Motor neuron (in vitro differentiated cells): ENCODE results near the gene RHBDL3. TPM values are rescaled to one million over a fixed set of nuclear protein-coding genes. Genes with fewer than 3 reads are reported as not detected.
A peak's percentile ranks its signal among the peaks of the same experiment; 100 is the strongest.
"Not testable (repeated sequence)": the region's sequence is repeated elsewhere in the genome, so short reads cannot be mapped to it uniquely, and the experiment has no call there.

ENCODE experiments used
- ATAC-seq, 8 experiments: fragments of 200-7000 bp; cut with Tn5 transposase; replicated peaks in 6 of 8; 2 replicates each; pipeline ENCODE4 v1.8.0; 2021; ENCODE audit warnings: mild to moderate bottlenecking in 8 of 8, moderate library complexity in 8 of 8
- H3K27ac ChIP-seq, 2 donors: fragments of 250-450 bp; sonication (Bioruptor Pico); 2 replicates each; pipeline ENCODE4 v1.9.0; 2021; ENCODE audit warnings: antibody characterized with exemption in 2 of 2, mild to moderate bottlenecking in 2 of 2, moderate library complexity in 1 of 2
- H3K4me1 ChIP-seq, 2 donors: fragments of 250-450 bp; sonication (Bioruptor Pico); replicated peaks in 1 of 2; 2 replicates each; pipeline ENCODE4 v1.6.1; 2021; ENCODE audit warnings: antibody characterized with exemption in 2 of 2, mild to moderate bottlenecking in 2 of 2, moderate library complexity in 1 of 2
- H3K4me3 ChIP-seq, 5 donors: fragments of 250-450 bp; sonication (Bioruptor Pico); 2 replicates each; pipeline ENCODE4 v1.9.0; 2021; ENCODE audit warnings: antibody characterized with exemption in 5 of 5, mild to moderate bottlenecking in 5 of 5, moderate library complexity in 4 of 5
- WGBS, 10 experiments: fragments of 450-650 bp; shearing (Covaris generic); methylation state at CpG; one replicate each; pipeline ENCODE4 v1.0.0; 2022; 5-methylcytosine and 5-hydroxymethylcytosine counted together
- in situ Hi-C, 9 experiments: fragments of 400-800 bp; cut with MboI; loops; one replicate each; pipeline ENCODE4 v1.15.0; 2021; ENCODE audit warnings: low sequenced_read_pairs in 9 of 9, low pct_unique_long_range_greater_than_20kb in 2 of 9; ENCODE audit not compliant: unreplicated experiment in 9 of 9
- total RNA-seq, 8 experiments: library from RNA; unstranded; fragments of 300-600 nt; gene quantifications; 2 replicates each; pipeline versions ENCODE4 v1.2.3 to v1.2.4, GENCODE V29; 2022

RHBDL3 gene
- total RNA-seq, 8 experiments from 2014 or later: 3.2 to 142 (median 19.9) TPM

DNA sequence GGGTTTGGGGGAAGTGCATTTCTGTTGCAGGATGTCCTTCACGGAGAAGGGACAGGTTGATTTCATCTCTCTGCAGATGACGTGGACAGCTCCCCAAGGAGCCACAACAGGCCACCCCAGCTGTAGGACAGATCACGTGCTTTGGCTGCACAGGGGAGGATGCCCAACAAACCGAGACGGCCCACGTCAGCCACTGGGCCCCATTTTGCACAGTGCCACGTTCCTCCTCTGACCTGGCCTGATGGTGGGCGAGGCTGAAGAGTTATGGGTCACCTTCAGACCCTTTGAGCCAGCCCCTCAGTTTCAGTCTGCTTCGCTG, 9.0 kb upstream of the RHBDL3 start:
- peak in 3 of 8 experiments; percentile 21 to 54 (median 51) for ATAC-seq
- 81 to 100% (median 100%) methylated on average over 1 to 2 of the region's 9 CpGs; no CpG with 5 or more reads in 7 of the 10 experiments for WGBS, 10 experiments
- Histone ChIP-seq H3K4me1 (peaks cover 48 to 49% of the 10 kb centered on the region in 2 donors), H3K27ac (peak overlapping the region; percentile 33 to 90), H3K4me3 (no peak overlapping the region)
- in situ Hi-C loops: loop anchor here in 1 of 9 experiments (10.0 kb wide), 1 partner anchor 58 kb away; no protein-coding TSS in a partner anchor

DNA sequence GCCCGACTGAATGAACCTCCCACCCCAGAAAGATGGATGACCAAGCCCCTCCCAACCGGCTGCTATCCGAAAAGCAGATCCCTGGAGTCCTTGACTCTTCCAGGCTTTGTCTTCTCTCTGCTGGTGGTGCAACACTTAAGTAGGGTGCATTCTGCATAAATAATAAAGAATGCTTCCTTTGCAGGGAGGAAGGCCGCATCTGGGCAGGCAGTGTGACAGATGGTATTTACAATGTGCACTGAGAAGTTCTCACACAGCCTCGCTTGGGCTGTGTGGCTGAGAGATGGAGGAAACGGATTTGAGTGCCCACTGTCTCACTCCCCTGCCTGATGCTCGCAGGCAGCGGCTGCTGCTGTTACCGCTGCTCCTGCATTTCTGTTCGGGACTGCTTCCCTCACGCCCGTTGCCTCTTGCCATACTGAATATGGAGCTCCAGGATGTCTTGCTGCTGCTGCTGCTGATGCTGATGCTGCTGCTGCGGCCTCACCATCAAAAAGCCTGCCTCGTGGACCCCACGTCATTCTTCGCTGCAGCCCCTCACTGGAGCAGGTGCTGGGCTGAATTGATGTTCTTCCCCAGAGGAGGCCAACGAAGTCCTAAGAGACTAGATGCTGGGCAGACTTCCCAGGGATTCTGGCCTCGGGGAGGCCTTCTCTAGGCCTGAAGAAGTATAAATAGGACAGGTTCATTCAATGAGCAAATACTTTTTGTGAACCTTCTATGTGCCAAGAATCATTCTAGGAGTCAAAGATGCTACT, 7.1 kb upstream of the RHBDL3 start:
- Histone ChIP-seq H3K4me3 (peak overlapping the region in 2 of 5 donors; percentile 5 to 7), H3K27ac (peak overlapping the region; percentile 88 to 90), H3K4me1 (peaks cover 52 to 55% of the 10 kb centered on the region in 2 donors)
- in situ Hi-C loops: loop anchor here in 1 of 9 experiments (10.0 kb wide), 1 partner anchor 56 kb away; no protein-coding TSS in a partner anchor
- 0 to 83% (median 27%) methylated on average over 1 to 8 of the region's 18 CpGs; no CpG with 5 or more reads in 1 of the 10 experiments for WGBS, 10 experiments
- ATAC-seq: peak; percentile 29 to 81 (median 74)

DNA sequence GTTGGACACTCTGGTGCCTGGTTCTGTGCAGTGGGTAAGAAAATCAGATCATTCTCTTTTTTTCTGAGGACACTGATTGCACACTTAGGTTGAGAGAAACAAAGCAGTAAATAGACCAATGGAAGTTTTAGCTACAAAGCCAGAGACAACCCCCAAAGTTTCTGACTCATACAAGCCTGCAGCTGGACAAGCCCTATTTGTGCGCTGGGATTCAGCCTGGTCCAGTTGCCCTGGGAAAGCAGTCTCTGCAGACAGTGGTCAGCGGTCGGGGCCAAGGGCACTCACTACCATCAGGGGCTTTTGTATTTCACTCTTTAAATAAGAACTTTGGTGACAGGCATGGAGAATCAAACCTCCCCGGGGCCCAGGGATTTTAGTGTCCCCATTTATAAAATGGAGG, 6.0 kb upstream of the RHBDL3 start:
- H3K4me3 ChIP-seq: no peak overlapping the region
- ATAC-seq: peak in 4 of 8 experiments; percentile 9 to 69 (median 42)
- in situ Hi-C loops: loop anchor here in 1 of 9 experiments (10.0 kb wide), 1 partner anchor 55 kb away; no protein-coding TSS in a partner anchor
- WGBS, 10 experiments: 0 to 57% (median 23%) methylated on average over 1 to 4 of the region's 4 CpGs; no CpG with 5 or more reads in 3 of the 10 experiments
- H3K27ac ChIP-seq: peak overlapping the region; percentile 3 to 88
- peaks cover 61 to 64% of the 10 kb centered on the region in 2 donors for H3K4me1 ChIP-seq

DNA sequence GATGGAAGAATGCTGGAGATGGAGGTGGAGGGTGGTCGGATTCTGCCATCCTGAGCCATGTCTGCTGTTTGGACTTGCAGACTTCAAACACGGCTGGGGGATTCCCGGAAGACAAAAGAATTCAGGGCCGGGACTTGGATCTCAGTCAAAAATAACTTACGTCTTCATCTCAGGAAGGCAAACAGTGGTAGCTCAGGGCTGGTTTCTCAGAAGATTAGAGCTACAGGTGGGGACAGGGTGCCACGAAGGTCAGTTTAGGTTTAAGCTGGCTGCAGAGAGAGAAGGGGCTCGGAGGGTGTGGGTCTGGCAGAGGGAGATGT, 4.3 kb upstream of the RHBDL3 start:
- Histone ChIP-seq H3K27ac (no peak overlapping the region), H3K4me1 (peaks cover 60 to 64% of the 10 kb centered on the region in 2 donors), H3K4me3 (no peak overlapping the region)
- ATAC-seq: no peak
- 26 to 80% (median 50%) methylated on average over 1 to 6 of the region's 7 CpGs; no CpG with 5 or more reads in 1 of the 10 experiments for WGBS, 10 experiments
- in situ Hi-C loops: no loop called here

DNA sequence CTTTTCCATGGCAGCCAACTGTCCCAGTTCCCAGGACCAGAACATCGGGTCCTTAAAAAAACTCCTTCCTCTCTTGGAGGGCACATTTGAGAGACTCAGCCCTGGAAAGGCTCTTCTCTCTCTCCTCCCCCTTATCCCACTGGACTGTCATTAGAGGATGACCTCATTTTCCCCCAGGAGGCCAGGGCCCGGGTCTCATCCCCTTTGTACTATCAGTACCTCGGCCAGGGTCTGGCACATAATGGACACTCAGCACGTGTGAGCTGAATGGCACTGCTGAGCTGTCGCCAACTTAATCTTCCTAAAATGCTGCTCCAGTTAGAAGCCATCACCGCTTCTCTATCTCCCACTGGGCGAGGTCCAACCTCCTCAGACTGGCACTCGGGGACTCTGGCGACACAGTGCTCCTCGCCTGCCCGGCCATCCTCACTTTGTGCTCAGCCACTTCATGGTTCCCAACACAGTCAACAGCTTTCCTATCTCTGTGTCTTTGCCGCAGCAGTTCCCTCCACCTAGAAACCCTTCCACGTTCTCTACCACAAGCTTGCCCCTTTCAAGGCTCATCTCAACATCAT, 3.6 kb upstream of the RHBDL3 start:
- in situ Hi-C loops: no loop called here
- no peak overlapping the region for H3K27ac ChIP-seq
- WGBS, 10 experiments: 33 to 90% (median 71%) methylated on average over 1 to 13 of the region's 13 CpGs
- ATAC-seq: no peak
- peaks cover 54 to 57% of the 10 kb centered on the region in 2 donors for H3K4me1 ChIP-seq
- no peak overlapping the region for H3K4me3 ChIP-seq

DNA sequence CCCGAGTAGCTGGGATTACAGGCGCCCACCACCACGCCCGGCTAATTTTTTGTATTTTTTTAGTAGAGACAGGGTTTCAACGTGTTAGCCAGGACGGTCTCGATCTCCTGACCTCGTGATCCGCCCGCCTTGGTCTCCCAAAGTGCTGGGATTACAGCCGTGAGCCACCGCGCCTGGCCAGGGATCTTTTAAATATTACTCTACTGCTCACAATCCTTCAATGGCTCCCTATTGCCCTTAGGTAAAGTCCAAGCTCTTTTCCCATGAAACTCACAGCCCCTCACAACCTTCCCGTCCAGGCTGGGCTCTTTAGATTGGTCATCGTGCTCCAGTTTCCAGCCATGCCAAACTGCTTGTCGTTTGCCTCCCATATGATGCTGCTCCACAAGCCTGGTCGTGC, 2.1 kb upstream of the RHBDL3 start:
- in situ Hi-C loops, H3K4me3 ChIP-seq, ATAC-seq: not testable (repeated sequence)
- WGBS, 10 experiments: 71 to 100% (median 95%) methylated on average over 1 to 13 of the region's 17 CpGs; no CpG with 5 or more reads in 2 of the 10 experiments
- Histone ChIP-seq H3K4me1 (peaks cover 45 to 52% of the 10 kb centered on the region in 2 donors), H3K27ac (peak overlapping the region in 1 of 2 donors; percentile 4)

DNA sequence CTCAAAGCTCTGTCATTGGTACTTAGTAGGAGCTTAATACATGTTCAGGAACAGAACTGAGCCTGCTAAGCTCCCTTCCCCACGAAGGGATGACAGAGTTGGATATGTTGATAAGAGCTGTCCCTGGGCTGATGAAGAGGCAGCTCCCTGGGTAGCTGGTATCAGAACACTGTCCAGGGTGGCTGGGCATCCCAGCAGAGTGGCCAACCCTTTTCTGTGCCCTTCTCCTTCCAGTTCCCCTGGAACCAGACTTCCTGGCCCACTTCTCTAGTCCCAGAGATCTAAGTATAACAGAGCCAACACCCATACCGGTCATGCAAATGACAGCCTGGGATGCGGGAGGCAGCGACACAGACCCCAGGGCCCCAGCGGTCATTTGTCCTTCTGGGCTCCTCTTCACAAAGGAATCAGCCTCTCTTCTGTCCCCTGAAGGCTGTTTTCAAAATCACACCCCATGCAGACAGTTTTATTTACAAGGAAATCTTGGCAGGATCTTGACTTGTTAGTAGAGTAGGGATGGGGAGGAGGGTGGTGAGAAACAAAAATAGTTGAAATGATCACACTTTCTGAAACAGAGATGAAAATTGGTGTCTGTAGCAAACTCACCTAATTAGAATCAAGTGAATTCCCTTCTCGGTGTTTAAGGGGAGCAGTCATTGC, 1.4 kb upstream of the RHBDL3 start:
- Histone ChIP-seq H3K4me3 (peak overlapping the region; percentile 57 to 74 (median 66)), H3K27ac (peak overlapping the region; percentile 77 to 92), H3K4me1 (peaks cover 39 to 49% of the 10 kb centered on the region in 2 donors)
- ATAC-seq: peak; percentile 6 to 22 (median 16)
- in situ Hi-C loops: no loop called here
- WGBS, 10 experiments: 0 to 37% (median 13%) methylated on average over 1 to 5 of the region's 6 CpGs; no CpG with 5 or more reads in 3 of the 10 experiments

DNA sequence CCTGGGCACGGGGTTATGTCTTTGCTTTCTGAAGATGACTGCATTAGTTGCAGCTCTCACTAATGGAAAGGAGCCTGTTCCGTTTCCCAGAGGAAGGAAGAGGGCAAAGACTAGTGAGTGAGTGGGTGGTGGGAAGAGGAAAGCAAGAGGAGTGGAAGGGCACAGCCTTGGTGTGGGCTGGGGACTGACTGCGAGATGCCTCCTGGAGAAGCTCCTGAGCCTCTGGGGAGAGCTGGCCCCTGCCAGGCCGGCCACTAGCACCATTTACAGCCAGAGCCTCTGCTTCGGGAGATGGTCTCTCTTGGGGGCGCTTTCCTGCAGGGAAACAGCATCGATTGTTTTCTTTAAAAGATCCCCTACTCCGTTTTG, 825 bp upstream of the RHBDL3 start:
- H3K4me3 ChIP-seq: peak overlapping the region; percentile 57 to 74 (median 66)
- peaks cover 34 to 43% of the 10 kb centered on the region in 2 donors for H3K4me1 ChIP-seq
- H3K27ac ChIP-seq: peak overlapping the region; percentile 77 to 92
- ATAC-seq: peak in 1 of 8 experiments; percentile 4
- 0 to 30% (median 13%) methylated on average over 1 to 6 of the region's 8 CpGs; no CpG with 5 or more reads in 2 of the 10 experiments for WGBS, 10 experiments
- in situ Hi-C loops: no loop called here

DNA sequence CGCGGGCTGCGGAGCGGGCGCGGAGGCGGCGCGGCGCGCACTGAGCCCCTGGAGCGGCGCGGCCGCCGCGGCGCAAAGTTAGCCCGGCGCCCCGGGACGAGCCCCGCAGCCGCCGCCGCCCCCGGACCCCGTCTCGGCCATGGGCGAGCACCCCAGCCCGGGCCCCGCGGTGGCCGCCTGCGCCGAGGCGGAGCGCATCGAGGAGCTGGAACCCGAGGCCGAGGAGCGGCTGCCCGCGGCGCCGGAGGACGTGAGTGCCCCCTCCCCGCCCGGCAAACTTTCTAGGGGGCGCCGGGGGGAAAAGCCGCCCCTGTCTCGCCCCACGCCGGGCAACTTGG, 388 bp downstream of the RHBDL3 start:
- Histone ChIP-seq H3K27ac (peak overlapping the region; percentile 77 to 92), H3K4me1 (peaks cover 29 to 40% of the 10 kb centered on the region in 2 donors), H3K4me3 (peak overlapping the region; percentile 57 to 74 (median 66))
- in situ Hi-C loops: no loop called here
- 0% methylated on average over 3 of the region's 55 CpGs; no CpG with 5 or more reads in 9 of the 10 experiments for WGBS, 10 experiments
- peak in 4 of 8 experiments; percentile 9 for ATAC-seq

DNA sequence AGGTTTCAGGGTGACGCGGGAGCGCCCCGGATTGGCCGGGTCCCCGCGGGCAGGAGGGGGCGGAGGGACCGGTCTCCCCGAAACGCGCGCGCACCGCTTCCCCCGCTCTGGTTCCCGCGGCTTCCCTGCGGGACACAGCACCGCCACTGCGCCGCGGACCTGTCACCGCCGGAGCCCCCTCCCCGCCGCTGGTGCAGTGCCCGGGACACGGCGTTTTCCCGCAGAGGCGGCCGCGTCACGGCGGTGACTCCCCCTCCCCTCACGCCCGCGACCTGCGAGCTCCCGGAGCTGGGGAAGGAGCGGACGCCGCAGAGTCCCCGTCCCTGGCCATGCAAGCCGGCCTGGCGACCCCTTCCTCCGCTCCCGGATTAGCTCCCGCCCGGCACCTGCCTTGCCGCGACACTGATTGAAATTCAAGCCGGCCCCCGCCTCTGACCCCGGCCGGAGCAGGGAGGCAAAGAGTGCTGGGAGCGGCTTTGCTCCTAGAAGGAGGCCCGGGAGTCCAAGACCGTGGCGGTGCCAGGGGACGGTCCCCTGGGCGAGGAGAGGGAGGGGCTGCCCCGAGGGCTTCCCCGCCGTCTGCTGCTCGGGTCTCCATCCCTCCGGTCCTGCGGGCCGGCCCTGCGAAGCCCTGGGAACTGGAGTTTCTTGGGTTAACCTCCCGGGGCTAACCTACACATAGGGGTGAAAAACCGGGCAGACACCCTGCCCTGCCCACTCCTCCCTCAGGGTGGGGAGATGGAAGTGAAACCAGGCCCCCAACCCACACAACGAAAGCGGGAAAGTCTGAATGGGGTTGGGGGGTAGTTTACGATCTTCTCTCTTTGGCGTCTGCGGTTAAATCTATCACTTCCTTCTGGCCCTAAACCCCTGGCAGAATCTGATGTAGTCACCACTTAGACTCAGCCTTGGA, 1.0 kb downstream of the RHBDL3 start:
- Histone ChIP-seq H3K4me1 (peaks cover 28 to 34% of the 10 kb centered on the region in 2 donors), H3K27ac (peak overlapping the region; percentile 77 to 92), H3K4me3 (peak overlapping the region; percentile 57 to 74 (median 66))
- WGBS, 10 experiments: 0 to 4% (median 0%) methylated on average over 1 to 16 of the region's 78 CpGs; no CpG with 5 or more reads in 7 of the 10 experiments
- in situ Hi-C loops: no loop called here
- ATAC-seq: peak; percentile 1 to 39 (median 27)

DNA sequence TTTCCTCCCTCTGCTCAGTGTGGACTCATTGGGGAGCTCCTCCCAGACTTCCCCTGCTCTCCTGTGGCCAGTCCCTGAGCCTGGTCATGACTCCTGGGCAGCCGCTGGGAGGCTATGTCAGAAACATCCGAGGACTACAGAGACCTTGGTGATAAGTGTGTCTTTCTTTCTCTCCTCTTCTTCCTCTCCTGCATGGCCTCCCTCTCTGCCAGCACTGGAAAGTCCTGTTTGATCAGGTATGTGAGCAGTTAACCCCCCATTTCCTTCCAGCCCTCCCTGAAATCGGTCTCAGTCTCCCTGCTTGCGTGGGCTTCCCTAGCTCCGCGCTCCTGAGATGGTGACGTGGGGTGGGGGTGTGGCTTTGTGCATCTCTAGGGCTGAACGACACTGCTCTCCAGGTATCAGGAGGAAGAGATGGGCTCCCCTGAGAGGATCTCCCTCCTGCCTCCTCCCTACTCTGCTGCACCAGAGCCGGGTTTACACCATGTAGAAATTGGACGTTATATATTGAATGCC, 2.1 kb downstream of the RHBDL3 start:
- H3K27ac ChIP-seq: peak overlapping the region; percentile 66 to 92

DNA sequence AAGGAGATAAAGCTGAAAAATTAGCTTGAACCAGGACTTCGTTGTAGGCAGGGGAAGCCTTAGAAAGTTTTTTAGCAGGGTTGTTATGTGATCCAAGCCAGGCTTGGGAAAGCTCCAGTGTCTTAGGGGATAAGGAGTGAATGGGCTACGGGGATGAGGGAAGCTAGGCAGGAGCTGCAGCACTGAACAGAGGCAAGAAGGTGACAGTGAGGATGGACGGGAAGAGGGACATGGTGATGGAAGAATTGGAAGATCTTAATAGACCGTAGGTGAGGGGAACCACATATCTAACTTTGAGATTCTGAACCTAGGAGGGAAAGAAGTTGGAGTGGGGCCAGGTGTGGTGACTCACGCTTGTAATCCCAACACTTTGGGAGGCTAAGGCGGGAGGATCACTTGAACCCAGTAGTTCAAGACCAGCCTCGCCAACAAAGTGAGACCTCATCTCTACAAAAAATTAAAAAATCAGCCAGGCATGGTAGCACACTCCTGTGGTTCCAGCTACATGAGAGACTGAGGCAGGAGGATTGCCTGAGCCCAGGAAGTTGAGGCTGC, 3.2 kb downstream of the RHBDL3 start:
- in situ Hi-C loops: no loop called here
- WGBS, 10 experiments: 63 to 92% (median 80%) methylated on average over 1 to 6 of the region's 7 CpGs; no CpG with 5 or more reads in 1 of the 10 experiments
- Histone ChIP-seq H3K4me1 (peaks cover 35 to 44% of the 10 kb centered on the region in 2 donors), H3K4me3 (no peak overlapping the region), H3K27ac (no peak overlapping the region)
- ATAC-seq: no peak

More for the DNA sequence above, 2.1 kb downstream of the RHBDL3 start:
- in situ Hi-C loops: no loop called here
- peak in 7 of 8 experiments; percentile 12 to 81 (median 70) for ATAC-seq
- 0 to 83% (median 5%) methylated on average over 1 to 9 of the region's 10 CpGs; no CpG with 5 or more reads in 3 of the 10 experiments for WGBS, 10 experiments
- Histone ChIP-seq H3K4me1 (peaks cover 30 to 36% of the 10 kb centered on the region in 2 donors), H3K4me3 (peak overlapping the region; percentile 57 to 74 (median 66))
